Measurements from ENCODE around the gene GNPTG. TPM values are rescaled to one million over a fixed set of nuclear protein-coding genes. Genes with fewer than 3 reads are reported as not detected.

GNPTG gene
- total and polyA plus RNA-seq, 9 of the 15 experiments (the other 6 are each of a cell fraction or from before 2014, with no cell fraction given) = 0.69 to 33.3 (median 13.6) TPM

DNA sequence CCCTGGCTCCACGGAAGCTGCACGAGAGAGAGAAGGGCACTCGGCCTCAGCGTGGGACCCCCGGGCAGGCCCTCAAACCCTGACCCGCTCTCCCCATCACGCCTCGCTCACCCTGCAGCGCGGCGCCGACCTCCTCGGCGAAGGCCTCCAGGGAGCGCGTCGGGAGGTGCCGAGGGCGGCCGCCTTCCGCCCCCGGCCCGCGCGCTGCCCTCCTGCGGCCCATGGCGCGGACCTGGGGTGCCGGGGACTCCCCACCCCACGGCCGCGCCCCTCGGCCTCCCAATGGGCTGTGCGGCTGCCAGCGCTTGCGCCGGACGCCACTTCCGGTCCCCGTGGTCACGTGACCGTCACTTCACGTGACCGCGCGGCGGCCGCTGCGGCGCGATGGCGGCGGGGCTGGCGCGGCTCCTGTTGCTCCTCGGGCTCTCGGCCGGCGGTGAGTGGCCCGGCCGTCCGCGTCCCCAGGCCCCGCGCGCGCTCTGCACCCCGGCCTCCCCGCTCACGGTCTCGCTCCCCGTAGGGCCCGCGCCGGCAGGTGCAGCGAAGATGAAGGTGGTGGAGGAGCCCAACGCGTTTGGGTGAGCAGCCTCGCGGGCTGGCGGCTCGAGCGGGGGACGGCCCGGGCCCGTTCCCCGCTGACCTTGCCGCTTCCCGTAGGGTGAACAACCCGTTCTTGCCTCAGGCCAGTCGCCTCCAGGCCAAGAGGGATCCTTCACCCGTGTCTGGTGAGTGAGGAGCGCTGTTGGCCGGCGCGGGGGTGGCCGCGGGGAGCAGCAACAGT, at the start of gene GNPTG, which contains the start of gene TSR3 (continued):
- TF ChIP-seq, protein P1, sequence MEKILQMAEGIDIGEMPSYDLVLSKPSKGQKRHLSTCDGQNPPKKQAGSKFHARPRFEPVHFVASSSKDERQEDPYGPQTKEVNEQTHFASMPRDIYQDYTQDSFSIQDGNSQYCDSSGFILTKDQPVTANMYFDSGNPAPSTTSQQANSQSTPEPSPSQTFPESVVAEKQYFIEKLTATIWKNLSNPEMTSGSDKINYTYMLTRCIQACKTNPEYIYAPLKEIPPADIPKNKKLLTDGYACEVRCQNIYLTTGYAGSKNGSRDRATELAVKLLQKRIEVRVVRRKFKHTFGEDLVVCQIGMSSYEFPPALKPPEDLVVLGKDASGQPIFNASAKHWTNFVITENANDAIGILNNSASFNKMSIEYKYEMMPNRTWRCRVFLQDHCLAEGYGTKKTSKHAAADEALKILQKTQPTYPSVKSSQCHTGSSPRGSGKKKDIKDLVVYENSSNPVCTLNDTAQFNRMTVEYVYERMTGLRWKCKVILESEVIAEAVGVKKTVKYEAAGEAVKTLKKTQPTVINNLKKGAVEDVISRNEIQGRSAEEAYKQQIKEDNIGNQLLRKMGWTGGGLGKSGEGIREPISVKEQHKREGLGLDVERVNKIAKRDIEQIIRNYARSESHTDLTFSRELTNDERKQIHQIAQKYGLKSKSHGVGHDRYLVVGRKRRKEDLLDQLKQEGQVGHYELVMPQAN (IDR thresholded peaks at IDR 0.05; ENCODE audit: borderline replicate concordance) = no peak
- TF ChIP-seq BMI1 (IDR thresholded peaks at IDR 0.05; ENCODE audit: low read length) = no peak
- TF ChIP-seq ETV1 (tag; conservative IDR thresholded peaks at IDR 0.05; ENCODE audit: low read depth) = 0 out of 2 replicates have a peak, but pooled peaks have one; percentile 27
- TF ChIP-seq, protein P2, sequence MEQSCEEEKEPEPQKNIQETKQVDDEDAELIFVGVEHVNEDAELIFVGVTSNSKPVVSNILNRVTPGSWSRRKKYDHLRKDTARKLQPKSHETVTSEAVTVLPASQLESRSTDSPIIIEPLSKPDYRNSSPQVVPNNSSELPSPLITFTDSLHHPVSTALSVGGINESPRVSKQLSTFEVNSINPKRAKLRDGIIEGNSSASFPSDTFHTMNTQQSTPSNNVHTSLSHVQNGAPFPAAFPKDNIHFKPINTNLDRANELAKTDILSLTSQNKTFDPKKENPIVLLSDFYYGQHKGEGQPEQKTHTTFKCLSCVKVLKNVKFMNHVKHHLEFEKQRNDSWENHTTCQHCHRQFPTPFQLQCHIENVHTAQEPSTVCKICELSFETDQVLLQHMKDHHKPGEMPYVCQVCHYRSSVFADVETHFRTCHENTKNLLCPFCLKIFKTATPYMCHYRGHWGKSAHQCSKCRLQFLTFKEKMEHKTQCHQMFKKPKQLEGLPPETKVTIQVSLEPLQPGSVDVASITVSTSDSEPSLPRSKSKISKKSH (CRISPR knock-in tag; IDR thresholded peaks at IDR 0.05) = no peak
- peak; percentile 90 for TF ChIP-seq TAF1 (IDR thresholded peaks at IDR 0.05; ENCODE audit: control insufficient read depth, extremely low read depth, insufficient read depth, low read length, severe bottlenecking)
- TF ChIP-seq, protein P3, sequence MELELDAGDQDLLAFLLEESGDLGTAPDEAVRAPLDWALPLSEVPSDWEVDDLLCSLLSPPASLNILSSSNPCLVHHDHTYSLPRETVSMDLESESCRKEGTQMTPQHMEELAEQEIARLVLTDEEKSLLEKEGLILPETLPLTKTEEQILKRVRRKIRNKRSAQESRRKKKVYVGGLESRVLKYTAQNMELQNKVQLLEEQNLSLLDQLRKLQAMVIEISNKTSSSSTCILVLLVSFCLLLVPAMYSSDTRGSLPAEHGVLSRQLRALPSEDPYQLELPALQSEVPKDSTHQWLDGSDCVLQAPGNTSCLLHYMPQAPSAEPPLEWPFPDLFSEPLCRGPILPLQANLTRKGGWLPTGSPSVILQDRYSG (tag; conservative IDR thresholded peaks at IDR 0.05; ENCODE audit: low read depth) = no peak
- TF ChIP-seq, protein P4, sequence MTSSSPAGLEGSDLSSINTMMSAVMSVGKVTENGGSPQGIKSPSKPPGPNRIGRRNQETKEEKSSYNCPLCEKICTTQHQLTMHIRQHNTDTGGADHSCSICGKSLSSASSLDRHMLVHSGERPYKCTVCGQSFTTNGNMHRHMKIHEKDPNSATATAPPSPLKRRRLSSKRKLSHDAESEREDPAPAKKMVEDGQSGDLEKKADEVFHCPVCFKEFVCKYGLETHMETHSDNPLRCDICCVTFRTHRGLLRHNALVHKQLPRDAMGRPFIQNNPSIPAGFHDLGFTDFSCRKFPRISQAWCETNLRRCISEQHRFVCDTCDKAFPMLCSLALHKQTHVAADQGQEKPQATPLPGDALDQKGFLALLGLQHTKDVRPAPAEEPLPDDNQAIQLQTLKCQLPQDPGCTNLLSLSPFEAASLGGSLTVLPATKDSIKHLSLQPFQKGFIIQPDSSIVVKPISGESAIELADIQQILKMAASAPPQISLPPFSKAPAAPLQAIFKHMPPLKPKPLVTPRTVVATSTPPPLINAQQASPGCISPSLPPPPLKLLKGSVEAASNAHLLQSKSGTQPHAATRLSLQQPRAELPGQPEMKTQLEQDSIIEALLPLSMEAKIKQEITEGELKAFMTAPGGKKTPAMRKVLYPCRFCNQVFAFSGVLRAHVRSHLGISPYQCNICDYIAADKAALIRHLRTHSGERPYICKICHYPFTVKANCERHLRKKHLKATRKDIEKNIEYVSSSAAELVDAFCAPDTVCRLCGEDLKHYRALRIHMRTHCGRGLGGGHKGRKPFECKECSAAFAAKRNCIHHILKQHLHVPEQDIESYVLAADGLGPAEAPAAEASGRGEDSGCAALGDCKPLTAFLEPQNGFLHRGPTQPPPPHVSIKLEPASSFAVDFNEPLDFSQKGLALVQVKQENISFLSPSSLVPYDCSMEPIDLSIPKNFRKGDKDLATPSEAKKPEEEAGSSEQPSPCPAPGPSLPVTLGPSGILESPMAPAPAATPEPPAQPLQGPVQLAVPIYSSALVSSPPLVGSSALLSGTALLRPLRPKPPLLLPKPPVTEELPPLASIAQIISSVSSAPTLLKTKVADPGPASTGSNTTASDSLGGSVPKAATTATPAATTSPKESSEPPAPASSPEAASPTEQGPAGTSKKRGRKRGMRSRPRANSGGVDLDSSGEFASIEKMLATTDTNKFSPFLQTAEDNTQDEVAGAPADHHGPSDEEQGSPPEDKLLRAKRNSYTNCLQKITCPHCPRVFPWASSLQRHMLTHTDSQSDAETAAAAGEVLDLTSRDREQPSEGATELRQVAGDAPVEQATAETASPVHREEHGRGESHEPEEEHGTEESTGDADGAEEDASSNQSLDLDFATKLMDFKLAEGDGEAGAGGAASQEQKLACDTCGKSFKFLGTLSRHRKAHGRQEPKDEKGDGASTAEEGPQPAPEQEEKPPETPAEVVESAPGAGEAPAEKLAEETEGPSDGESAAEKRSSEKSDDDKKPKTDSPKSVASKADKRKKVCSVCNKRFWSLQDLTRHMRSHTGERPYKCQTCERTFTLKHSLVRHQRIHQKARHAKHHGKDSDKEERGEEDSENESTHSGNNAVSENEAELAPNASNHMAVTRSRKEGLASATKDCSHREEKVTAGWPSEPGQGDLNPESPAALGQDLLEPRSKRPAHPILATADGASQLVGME (CRISPR knock-in tag; IDR thresholded peaks at IDR 0.05) = peak; percentile 74; the same call in 1 of the 2 replicates
- TF ChIP-seq ZFP36 (IDR thresholded peaks at IDR 0.05; ENCODE audit: low read depth, low read length, partially characterized antibody) = no peak
- TF ChIP-seq KLF6 (CRISPR knock-in tag; IDR thresholded peaks at IDR 0.05; ENCODE audit: borderline replicate concordance) = no peak
- TF ChIP-seq ZNF174 (CRISPR knock-in tag; IDR thresholded peaks at IDR 0.05) = no peak
- TF ChIP-seq DDX20 (tag; IDR thresholded peaks at IDR 0.05; ENCODE audit: low read depth) = no peak
- TF ChIP-seq ARID2 (IDR thresholded peaks at IDR 0.05) = no peak
- TF ChIP-seq SMARCC2 (IDR thresholded peaks at IDR 0.05; ENCODE audit: low read depth) = no peak
- peak; percentile 94 for TF ChIP-seq SAP30 (IDR thresholded peaks at IDR 0.05; ENCODE audit: borderline replicate concordance, insufficient read depth, low read depth, low read length, poor library complexity, severe bottlenecking)
- no peak for TF ChIP-seq NBN (IDR thresholded peaks at IDR 0.05; ENCODE audit: low read depth)
